ENCODE results near the gene PSORS1C2. TPM values are rescaled to one million over a fixed set of nuclear protein-coding genes. Genes with fewer than 3 reads are reported as not detected.

PSORS1C2 gene
- total RNA-seq = not detected in 2 replicates

DNA sequence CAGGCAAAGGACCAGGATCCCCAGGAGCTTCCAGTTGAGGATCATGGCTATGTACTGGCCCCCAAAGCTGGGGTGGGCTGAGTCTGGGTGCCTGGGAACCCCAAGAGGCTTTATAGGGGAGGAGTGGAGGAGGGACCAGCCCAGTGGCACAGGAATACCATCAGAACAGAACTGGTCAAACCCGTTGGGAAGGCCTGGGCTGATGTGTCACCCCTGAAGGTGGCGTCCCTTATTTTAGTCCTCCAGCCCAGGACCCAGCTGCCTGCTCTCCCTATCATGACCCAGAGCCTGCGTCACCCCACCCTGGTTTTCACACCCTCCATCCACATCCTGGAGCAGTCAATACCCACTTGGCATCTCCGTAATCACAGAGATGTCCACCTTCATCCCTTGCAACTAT lies at the start of gene PSORS1C2:
PSORS1C2 (minus strand) TSS at position 85 of the 400 bp plus-strand sequence; CDS start at position 45, 40 bp downstream.

GRCh38 chr6:31170600-31170881 lies 31.7 kb upstream of the PSORS1C2 start, which contains the start of gene POU5F1:
TSS of gene POU5F1 (minus strand) at chr6:31170682. CDS start at chr6:31170620, 62 bp downstream.

DNA sequence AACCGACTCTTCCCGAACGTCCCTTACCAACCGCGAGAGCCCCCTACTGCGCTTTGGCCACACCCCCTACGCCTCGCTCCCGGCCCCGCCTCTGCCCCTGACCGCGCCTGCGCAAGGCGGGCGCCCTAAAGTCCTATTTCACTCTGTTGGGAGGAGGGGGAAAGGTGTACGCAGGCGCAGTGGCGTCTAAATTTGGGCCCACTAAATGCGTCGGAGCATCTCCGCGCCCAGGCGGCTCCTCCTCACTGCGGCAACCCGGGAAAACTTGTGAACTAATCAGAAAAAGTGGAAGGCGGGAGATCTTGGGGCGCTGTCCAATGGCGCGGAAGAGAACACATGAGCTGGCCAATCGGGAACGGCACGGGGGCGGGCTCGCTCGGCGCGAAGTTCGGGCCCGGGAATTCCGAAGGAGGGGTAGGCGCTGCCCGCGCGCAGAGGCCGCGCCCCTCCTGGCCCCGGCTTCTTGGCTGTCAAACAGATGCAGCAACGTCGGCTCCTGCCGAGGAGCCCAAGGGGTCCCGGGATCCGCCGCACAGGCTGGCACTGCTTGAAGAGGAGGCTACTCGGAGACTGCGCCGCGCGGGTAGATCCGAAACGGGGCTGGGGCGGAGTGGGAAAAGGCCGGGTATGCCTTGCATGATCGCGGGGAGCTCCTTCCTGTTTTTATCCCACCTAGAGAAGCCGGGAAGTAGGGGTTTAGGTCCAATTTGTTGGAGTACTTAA lies 19.4 kb upstream of the PSORS1C2 start, which contains the start of gene TCF19:
TCF19 (plus strand) TSS at position 450 of the 723 bp plus-strand sequence. CDS start 881 bp downstream, outside the sequence.

GRCh38 chr6:31157513-31158139 lies 18.8 kb upstream of the PSORS1C2 start, which contains the start of gene CCHCR1:
TSS of gene CCHCR1 (minus strand) at chr6:31157802. CDS start at chr6:31157600, 202 bp downstream.

GRCh38 chr6:31120151-31120915 lies 18.5 kb downstream of the PSORS1C2 start, which contains the start of gene CDSN:
TSS of gene CDSN (minus strand) at chr6:31120446. CDS start at chr6:31120419, 27 bp downstream.

GRCh38 chr6:31114541-31114878 lies 24.4 kb downstream of the PSORS1C2 start, which contains the start of gene PSORS1C1:
TSS of gene PSORS1C1 (plus strand) at chr6:31114800. CDS start at chr6:31129633, 14,833 bp downstream.

DNA sequence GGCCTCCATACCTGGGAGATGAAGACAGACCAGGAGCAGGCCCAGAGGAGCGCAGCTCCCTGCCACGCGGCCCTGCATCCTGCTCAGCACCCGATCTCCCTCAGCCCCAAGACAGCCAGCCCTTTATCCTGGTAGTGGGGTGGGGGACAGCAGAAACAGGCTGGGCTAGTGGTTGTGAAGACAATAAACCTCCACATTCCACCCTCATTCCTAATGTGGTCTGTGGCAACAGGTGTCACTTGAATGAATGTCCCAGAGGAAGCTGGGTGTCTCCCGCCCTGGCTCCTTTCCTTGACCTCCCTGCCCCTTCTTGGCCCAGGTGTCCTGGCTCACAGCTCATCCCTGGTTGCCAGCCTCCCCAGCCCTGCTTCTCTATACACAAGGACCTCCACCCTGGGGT lies 26.4 kb downstream of the PSORS1C2 start, which contains the start of gene C6orf15:
C6orf15 (minus strand) TSS at position 98 of the 400 bp plus-strand sequence; CDS start at position 78, 20 bp downstream.

Other genes with a start within 250 kb of the PSORS1C2 start
- 9.6 and 10.3 TPM in 2 replicates for gene GTF2H4, start 230.9 kb downstream of the PSORS1C2 start, total RNA-seq
- gene VARS2, start 224.8 kb downstream of the PSORS1C2 start, total RNA-seq = 15.2 and 16.9 TPM in 2 replicates
- not detected in 2 replicates for gene SFTA2, start 206.9 kb downstream of the PSORS1C2 start, total RNA-seq
- gene MUCL3, start 198.1 kb downstream of the PSORS1C2 start, total RNA-seq = not detected in 2 replicates
- gene MUC21, start 155.3 kb downstream of the PSORS1C2 start, total RNA-seq = not detected in 2 replicates
- gene MUC22, start 128.6 kb downstream of the PSORS1C2 start, total RNA-seq = not detected in 2 replicates
- gene C6orf15, start 26.5 kb downstream of the PSORS1C2 start, total RNA-seq = not detected in 2 replicates
- gene PSORS1C1, start 24.3 kb downstream of the PSORS1C2 start, total RNA-seq = 0.82 and 16.1 TPM in 2 replicates
- not detected in 2 replicates for gene CDSN, start 18.6 kb downstream of the PSORS1C2 start, total RNA-seq
- 9.2 and 12.5 TPM in 2 replicates for gene CCHCR1, start 18.7 kb upstream of the PSORS1C2 start, total RNA-seq
- 2.7 and 5.0 TPM in 2 replicates for gene TCF19, start 19.5 kb upstream of the PSORS1C2 start, total RNA-seq
- 0.23 TPM in 1 of 2 replicates, not detected in the other for gene POU5F1, start 31.6 kb upstream of the PSORS1C2 start, total RNA-seq
- 58.0 and 315 TPM in 2 replicates for gene HLA-C, start 133.0 kb upstream of the PSORS1C2 start, total RNA-seq
- gene HLA-B, start 218.1 kb upstream of the PSORS1C2 start, total RNA-seq = 77.2 and 211 TPM in 2 replicates